ENCODE results near the gene TRAPPC4.

Gene TRAPPC4

GRCh38 chr11:119024430-119025098 is 6.0 kb downstream of the TRAPPC4 start:
- TF ChIP-seq, protein P1, sequence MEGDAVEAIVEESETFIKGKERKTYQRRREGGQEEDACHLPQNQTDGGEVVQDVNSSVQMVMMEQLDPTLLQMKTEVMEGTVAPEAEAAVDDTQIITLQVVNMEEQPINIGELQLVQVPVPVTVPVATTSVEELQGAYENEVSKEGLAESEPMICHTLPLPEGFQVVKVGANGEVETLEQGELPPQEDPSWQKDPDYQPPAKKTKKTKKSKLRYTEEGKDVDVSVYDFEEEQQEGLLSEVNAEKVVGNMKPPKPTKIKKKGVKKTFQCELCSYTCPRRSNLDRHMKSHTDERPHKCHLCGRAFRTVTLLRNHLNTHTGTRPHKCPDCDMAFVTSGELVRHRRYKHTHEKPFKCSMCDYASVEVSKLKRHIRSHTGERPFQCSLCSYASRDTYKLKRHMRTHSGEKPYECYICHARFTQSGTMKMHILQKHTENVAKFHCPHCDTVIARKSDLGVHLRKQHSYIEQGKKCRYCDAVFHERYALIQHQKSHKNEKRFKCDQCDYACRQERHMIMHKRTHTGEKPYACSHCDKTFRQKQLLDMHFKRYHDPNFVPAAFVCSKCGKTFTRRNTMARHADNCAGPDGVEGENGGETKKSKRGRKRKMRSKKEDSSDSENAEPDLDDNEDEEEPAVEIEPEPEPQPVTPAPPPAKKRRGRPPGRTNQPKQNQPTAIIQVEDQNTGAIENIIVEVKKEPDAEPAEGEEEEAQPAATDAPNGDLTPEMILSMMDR (IDR thresholded peaks at IDR 0.05; ENCODE audit: control insufficient read depth, insufficient read depth, low read depth, low read length, missing control alignments) = no peak
- no peak for DNase-seq (ENCODE audit: low read depth)
- H3K4me3 ChIP-seq (ENCODE audit: control insufficient read depth, low read depth, low read length) = no peak overlapping the region

DNA sequence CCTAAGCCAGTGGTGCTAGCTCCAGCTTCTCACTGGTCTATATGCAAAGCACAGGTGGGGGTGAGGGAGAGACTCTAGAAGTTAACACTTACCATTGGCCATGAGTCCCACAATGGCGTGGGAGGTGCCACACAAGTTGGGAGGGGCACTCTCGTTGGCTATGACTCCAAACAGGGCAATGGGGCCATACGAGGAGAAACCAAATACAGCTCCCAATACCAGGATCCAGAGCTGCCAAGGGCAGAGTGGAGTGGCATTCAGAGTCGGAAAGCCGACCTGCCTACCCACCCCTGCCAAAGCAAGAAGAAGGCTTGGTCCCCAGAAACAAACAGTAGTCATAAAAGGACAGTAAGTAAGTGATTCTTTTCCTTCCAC is 6.5 kb downstream of the TRAPPC4 start:
- DNase-seq (ENCODE audit: low read depth) = no peak
- TF ChIP-seq, protein P1 (IDR thresholded peaks at IDR 0.05; ENCODE audit: control insufficient read depth, insufficient read depth, low read depth, low read length, missing control alignments) = no peak
- H3K4me3 ChIP-seq (ENCODE audit: control insufficient read depth, low read depth, low read length) = no peak overlapping the region

DNA sequence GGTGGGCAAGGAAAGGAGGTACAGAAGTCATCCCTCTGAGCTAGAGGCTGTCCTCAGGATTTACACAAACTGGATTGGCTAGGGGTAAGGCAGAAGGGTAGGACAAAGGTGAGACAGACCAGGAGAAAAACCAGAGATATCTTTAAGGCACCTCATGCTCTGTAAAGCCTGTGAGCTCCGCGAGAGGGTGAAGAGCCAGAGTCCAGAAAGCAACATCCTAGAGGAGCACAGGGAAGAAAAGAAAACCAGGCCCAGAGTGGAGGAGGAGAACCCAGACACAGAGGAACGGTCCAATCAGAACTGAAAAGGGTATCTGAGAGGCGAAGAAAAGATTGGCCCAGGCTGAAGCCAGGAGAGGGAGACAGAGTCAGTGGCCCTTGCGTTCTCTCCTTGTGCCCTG is 7.0 kb downstream of the TRAPPC4 start:
- no peak overlapping the region for H3K4me3 ChIP-seq (ENCODE audit: control insufficient read depth, low read depth, low read length)
- no peak for DNase-seq (ENCODE audit: low read depth)
- TF ChIP-seq, protein P1 (IDR thresholded peaks at IDR 0.05; ENCODE audit: control insufficient read depth, insufficient read depth, low read depth, low read length, missing control alignments) = no peak

DNA sequence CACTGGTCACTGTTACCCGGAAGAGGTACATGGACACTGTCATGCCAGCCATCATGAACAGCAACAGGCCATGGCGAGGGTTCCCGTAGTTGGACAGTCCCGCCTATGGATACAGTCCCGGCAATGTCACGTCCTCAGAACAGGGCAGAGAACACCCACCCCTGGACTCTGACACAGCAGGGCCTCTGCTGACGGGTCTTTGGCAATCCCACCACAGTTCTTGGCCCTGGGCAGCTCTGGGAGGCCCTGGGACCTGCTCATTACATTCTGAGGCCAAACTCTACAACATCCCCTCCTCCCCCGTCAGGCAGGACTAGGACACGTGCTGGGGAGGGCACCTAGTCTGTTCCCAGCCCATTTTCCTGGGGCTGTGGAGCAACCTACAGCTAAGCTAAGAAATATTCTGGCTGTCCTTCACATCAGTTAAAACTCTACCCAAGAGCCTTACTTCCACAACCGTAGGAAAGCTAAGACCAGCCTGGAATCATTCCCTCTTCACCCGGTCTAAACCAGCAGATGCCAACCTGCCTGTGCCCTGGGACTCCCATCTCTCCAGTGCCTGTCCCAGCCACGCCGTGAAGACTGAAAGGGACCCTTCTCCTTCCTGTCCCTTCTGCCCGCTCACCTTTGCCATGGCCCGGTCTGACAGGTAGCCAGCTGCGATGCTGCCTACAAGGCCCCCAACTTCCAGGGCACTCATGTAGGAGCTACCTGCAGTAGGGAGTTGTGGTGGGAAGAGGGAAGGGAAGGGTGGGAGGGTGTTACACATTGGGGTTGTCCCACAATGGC is 7.6 kb downstream of the TRAPPC4 start:
- DNase-seq (ENCODE audit: low read depth) = no peak
- TF ChIP-seq, protein P1 (IDR thresholded peaks at IDR 0.05; ENCODE audit: control insufficient read depth, insufficient read depth, low read depth, low read length, missing control alignments) = no peak
- no peak overlapping the region for H3K4me3 ChIP-seq (ENCODE audit: control insufficient read depth, low read depth, low read length)

DNA sequence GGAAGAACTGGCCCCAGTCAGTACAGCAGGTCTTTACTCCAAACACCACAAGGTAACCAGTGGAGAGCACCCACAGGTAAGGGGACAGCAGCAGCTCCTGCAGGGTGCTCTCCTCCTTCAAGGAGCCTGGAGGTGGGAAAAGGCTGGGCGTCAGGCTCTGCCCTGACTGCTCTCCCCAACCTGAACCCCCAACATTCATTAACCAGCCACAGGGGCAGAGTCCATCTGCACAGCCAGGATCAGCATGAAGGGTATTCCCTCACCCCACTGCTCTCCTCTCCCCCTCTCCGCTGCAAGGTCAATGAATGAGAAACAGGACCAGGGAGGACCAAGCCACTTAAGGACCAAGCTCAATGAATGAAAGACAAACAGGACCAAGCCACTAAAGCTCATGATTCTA is 8.4 kb downstream of the TRAPPC4 start:
- no peak for DNase-seq (ENCODE audit: low read depth)
- TF ChIP-seq, protein P1 (IDR thresholded peaks at IDR 0.05; ENCODE audit: control insufficient read depth, insufficient read depth, low read depth, low read length, missing control alignments) = no peak
- H3K4me3 ChIP-seq (ENCODE audit: control insufficient read depth, low read depth, low read length) = no peak overlapping the region

DNA sequence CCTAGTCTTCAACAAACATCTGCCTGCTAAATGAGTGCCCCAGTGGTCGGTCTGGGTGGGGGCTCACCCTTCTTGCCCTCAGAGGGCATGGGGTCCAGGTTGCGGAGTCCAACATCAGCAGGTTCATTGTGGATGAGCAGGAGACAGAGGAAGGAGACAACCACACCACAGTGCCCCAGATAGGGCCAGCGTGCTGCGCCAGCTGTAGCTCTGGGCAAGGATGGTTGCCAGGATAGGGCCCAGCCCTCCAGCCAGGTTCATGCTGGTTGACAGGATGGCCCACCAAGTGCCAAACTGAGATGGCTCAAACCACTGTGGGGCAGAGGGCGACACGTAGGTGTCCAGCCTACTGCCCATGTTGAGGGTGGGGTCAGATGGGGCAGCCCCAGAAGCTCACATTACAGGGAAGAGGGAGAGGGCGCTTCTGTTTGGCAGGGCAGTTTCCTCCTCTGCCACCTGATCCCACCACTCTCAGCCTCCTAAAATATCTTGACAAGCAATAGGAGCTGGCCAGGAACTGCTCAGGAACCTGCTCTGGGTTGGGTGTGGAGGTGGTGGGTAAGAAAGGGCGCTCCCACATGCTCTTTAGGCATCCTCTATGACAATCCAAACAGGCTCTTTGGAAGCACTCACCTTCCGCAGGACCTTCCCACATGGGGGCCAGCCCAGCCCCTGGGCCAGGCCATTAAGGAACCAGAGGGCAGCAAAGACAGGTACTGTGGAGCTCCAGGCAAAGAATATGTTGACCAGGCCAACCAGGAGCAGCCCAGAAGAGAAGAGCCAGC is 9.2 kb downstream of the TRAPPC4 start:
- DNase-seq (ENCODE audit: low read depth) = no peak
- no peak overlapping the region for H3K4me3 ChIP-seq (ENCODE audit: control insufficient read depth, low read depth, low read length)
- TF ChIP-seq, protein P1 (IDR thresholded peaks at IDR 0.05; ENCODE audit: control insufficient read depth, insufficient read depth, low read depth, low read length, missing control alignments) = no peak
